ENCODE results near the gene MAD2L2.

GRCh38 chr1:11681071-11681771 is at the start of gene MAD2L2:
- TF ChIP-seq POLR2A (IDR thresholded peaks at IDR 0.05): peak; percentile 36
- TF ChIP-seq EP300 (IDR thresholded peaks at IDR 0.05; ENCODE audit: low read depth): no peak
- TF ChIP-seq POLR2AphosphoS5 (IDR thresholded peaks at IDR 0.05): peak; percentile 54 to 80 (median 75)
- TF ChIP-seq, protein P1, sequence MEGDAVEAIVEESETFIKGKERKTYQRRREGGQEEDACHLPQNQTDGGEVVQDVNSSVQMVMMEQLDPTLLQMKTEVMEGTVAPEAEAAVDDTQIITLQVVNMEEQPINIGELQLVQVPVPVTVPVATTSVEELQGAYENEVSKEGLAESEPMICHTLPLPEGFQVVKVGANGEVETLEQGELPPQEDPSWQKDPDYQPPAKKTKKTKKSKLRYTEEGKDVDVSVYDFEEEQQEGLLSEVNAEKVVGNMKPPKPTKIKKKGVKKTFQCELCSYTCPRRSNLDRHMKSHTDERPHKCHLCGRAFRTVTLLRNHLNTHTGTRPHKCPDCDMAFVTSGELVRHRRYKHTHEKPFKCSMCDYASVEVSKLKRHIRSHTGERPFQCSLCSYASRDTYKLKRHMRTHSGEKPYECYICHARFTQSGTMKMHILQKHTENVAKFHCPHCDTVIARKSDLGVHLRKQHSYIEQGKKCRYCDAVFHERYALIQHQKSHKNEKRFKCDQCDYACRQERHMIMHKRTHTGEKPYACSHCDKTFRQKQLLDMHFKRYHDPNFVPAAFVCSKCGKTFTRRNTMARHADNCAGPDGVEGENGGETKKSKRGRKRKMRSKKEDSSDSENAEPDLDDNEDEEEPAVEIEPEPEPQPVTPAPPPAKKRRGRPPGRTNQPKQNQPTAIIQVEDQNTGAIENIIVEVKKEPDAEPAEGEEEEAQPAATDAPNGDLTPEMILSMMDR (IDR thresholded peaks at IDR 0.05): no peak

All from transverse colon (tissue), 4 donors.